Activated CD8-positive, alpha-beta memory T cell treated with anti-CD3 and anti-CD28 coated beads, Interleukin-2, amount 50 U/mL, for 1 hour (primary cell): ENCODE measurements around the gene TDRD3.

Experiments used
- DNase-seq: peaks from one replicate; pipeline ENCODE4 v3.0.0-alpha.2; 2020; ENCODE audit errors: extremely low read depth

Gene TDRD3

DNA sequence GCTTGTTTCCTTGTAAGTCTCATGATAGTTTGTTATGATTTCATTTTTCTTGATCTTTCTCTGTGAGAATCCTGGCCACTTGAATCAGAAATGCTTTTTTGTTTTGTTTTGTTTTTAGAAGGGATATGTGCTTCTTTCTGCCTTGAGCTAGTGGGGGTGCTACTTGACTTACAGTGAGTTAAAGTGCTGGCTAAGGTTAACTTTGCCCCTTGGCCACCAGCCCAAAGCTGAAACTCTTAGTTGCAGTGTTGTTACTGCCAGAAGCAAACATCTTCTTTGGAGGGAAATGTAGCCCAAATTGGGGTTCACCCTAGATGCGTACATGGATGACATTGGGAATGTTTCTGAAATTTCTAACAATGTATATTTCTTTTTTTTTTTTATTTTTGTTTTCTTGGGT lies 57.4 kb downstream of the TDRD3 start:
- no peak for DNase-seq

DNA sequence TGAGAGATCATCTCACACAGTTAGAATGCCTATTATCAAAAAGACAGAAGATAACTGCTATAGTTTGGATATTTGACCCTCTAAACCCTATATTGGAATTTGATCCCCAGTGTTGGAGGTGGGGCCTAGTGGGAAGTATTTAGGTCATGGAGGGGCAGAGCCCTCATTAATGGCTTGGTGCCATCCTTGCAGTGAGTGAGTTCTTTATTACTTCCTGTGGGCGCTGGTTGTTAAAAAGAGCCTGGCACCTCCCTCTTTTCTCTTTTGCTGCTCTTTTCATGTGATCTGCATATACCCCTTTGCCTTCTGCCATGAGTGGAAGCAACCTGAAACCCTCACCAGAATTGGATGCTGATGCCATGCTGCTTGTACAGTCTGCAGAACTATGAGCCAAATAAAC lies 66.8 kb downstream of the TDRD3 start:
- no peak for DNase-seq

DNA sequence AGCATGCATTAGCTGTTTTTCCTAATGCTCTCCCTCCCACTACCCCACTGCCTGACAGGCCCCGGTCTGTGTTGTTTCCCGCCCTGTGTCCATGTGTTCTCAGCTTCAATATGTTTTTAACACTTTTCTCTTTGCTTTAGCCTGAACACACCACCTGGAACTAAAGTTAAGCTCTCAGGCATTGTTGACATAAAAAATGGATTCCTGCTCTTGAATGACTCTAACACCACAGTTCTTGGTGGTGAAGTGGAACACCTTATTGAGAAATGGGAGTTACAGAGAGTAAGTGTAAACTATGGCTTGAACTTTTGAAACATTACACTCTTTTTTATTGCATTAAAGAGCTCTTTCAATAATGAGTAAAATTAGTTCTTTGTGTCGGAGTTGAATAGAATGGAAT lies 70.1 kb downstream of the TDRD3 start:
- DNase-seq: no peak

DNA sequence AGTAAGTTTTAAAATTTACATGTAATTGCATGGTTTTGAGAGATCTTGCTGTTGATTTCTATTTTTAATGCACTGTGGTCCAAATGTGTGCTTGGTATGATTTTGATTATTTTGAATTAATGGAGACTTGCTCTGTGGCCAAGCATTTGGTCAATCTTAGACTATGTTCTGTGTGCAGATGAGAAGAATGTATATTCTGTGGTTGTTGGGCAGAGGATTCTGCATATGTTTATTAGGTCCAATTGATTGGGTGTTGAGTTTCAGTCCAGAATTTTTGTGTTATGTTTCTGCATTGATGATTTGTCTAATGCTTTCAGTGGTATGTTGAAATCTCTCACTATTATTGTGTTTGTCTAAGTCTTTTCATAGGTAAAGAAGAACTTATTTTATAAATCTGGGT lies 82.3 kb downstream of the TDRD3 start:
- no peak for DNase-seq

DNA sequence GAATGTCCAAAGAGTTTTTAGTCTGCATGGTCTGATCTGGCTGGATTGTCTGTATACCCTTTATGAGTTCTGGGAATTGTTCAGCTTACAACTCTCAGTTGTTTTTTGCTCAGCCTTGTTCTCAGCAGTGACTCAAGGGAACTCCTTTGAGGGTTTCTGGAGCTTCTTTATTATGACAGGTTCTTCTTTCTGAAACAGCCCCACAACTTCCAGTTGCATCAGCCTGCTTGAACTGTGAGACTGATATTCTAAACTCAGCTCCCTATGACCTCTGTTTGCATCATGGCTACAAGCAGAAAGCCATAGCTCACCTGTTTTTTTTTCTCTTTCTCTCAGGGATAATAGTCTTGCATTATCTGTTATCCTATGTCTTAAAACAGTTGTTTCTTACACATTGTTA lies 85.0 kb downstream of the TDRD3 start:
- no peak for DNase-seq

DNA sequence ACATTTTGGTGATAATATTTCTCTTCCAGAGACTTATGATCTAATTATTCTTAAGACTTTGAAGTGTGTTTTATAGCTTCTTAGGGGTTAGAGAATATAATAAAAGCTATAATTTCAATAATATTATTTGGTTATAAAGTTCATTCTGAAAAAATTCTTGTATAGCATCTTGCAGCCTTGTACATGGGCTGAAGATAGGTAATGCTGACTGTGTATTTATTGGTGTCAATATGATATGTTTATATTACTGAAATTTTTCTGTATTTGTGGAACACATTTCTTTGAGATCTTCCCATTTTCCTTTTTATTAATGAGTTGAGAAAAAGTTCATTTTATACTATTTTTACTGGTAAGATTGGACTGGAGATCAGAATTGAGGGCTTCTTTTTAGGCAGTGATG lies 87.8 kb downstream of the TDRD3 start:
- DNase-seq: no peak

DNA sequence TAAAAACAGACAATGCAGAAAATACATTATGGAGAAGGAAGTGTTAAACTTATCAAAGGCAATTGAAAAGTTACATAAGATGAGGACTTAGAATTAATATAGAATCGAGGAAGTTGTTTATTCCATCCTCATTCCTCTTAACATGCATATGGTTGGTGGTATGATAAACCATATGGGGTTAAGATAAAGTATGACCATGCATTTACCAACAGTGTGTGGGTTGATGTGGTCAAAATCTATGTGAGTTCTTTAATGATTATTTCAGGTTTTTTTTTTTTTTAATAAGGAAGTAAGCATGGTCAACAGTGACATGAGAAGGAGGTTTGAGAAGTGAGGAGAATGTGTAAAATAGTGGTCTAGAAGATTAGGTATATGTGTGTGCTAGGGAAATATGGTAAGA lies 94.5 kb downstream of the TDRD3 start:
- DNase-seq: no peak

DNA sequence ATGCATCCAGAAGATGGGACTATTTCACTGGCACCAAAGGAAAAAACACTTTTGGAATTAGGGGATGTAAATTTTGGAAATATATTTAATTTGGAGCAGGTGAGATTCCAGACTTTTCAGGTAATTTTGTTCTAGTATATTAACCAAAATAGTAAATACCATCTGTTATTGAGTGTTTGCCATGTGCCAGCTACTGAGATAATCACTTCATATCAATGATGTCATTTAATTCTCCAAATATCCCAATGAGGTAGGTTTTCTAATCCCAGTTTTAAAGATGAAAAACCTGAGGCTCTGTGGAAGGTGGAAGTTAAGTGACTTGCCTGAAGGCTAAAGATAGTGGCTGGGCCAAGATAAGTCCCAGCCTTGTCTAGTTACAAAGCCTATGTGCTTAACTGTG lies 95.2 kb downstream of the TDRD3 start:
- DNase-seq: no peak

DNA sequence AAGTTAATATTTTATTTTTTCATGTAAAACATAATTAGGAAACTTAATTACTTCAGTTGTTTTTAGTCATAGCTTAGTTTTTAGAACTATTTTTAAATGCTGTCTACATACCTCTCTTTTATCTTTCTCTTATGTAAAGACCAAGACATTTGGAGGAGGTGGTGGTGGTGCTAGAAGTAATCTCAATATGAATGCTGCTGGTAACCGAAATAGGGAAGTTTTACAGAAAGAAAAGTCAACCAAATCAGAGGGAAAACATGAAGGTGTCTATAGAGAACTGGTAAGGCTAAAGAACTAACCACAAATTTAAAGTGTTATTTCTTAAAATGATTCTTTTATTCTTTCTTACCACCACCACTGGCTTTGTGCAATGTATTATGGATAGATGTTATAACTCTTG lies 97.3 kb downstream of the TDRD3 start:
- no peak for DNase-seq

DNA sequence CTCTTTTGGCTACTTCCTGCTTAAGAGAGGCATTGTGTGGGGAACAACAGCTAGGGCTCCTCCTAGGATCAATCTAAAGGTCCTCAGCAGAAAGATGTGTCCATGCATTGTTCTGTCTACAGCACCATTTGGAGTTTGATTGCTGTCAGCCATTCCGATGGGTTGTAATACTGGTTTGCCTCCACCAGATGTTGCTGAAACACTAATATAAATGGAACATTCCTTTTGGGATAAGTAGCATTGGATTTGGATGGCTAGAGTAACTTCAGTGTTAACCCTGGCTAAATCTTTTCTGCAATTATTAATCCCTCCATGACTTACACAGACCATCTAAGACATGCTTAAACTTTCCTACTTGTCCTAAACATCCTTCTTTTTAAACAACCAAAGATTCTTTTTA lies 104.2 kb downstream of the TDRD3 start:
- DNase-seq: no peak

DNA sequence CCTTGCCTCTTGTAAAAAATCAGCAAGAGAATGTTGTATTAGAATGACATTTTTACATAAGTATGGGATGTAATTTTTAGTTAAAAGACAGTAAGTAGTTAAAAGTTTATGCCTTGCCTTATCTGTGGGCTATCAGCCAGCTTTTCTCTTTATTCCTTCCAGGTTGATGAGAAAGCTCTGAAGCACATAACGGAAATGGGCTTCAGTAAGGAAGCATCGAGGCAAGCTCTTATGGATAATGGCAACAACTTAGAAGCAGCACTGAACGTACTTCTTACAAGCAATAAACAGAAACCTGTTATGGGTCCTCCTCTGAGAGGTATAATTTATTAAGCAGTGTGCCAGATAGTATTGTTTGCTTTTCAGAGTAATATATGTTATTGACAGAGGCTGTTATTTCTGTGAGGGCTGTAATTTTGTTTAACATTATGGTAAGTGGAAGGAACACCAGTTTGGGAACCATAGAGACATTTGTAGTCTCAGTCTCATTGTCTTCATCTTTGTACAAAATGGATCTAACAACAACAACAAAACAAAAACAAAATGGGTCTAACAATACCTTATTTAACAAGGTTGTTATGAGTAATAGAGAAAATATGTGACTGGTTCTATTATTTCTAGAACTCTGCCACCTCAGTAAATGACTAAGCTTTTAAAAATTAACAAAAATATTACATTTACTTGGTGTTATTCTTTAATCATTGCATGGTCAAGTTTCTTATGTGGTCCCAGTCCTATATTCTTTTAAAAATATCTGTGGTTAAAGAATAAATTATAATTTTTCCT lies 112.8 kb downstream of the TDRD3 start:
- no peak for DNase-seq

DNA sequence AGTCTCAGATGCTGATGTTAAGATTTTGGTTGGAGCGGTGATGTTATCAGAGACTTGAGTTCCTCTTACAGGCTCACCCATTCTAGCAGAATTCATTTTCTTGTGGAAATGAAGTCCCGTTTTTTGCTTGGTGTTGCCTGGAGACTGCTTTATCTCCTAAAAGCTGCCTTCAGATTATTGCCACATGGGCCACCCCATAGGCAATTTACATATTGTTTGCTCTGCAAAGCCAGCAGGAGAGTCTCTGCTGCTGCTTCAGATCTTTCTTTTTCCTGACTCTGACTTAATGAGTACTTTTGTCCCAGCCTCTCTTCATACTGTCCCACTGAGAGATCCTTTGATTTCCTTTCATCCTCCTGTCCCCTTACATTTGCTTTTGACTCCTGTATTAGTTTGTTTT lies 114.6 kb downstream of the TDRD3 start:
- no peak for DNase-seq

DNA sequence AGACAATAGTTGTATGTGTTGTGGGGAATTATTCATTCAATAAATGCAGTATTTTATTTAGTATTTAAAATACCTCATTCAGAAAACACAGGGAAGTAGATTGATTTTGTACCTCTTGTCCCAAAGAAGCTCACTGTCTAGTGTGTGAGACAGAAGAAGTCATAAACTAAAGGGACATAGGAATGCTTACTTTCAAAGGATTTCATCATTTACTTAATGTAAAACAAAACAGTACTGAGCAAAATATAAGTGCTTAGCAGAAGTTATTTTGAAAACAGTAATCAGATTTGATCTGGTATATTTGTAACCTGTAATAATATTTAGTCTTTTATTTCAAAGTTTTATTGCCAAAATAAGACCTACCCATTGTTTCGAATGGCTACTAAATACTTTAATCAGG lies 117.9 kb downstream of the TDRD3 start:
- DNase-seq: no peak

DNA sequence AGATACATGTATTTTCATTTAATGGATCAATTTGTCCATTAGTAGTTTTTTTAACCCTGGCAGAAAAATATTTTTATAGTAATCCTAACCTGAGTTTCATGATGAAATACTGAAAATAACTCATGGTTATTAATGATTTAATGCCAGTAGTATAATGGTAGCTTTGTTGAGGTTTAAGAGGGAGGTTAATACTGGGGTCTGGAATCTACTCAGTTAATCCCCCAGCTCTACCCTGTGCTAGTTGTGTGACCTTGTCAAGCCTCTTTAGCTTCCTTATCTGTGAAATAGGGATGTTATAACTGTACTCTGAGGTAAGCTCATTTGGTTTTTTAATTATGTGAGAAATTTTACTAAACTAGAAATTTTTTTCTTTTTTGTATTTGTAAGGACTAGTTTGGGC lies 122.5 kb downstream of the TDRD3 start:
- no peak for DNase-seq

DNA sequence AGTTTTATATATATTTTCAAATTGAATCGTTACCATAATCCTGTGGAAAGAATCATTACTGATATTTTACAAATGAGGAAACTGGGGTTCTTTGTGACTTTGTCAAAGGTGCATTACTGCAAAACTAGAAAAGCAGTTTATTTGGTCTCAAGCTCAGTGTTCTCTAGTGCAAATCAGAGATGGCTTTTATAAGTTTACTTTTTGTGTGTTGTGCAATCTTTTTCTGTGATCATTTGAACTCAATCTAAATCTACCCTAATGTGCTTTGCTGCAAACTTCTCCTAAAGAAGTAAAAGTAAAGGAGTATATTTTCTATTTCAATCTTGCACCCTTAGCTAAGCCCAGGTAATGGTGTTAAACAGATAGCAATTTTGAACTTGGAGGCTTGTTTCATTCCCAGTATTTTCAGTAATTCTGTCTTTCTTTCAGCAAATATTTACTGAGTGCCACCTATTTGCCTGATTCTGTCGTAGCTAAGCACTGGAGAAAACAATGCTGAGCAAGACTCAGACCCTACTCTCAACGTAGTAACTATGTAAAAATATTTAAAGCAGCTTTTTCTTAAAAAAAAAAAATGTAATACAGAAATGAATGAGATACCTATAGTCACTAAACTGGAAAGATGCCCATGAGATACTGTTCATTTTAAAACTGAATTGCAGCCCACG lies 124.0 kb downstream of the TDRD3 start:
- no peak for DNase-seq

DNA sequence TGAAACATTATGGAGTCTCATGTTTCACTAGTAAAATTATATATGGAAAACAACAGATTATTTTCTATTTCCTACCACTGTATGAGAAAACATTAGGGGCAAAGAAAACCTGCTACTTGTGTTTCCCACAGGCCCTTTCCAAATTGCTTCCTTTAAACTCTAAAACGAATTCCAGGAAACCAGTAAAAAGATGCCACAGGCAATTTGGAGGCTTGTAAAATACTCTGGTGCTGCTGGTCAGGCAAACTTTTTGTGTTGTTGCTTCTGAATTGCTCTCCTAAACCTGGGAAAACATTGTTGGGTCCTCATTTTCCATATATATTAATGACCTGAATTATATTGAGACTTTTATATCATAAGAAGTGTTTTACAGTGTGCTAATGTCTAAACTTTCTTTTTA lies 141.5 kb downstream of the TDRD3 start:
- DNase-seq: no peak

DNA sequence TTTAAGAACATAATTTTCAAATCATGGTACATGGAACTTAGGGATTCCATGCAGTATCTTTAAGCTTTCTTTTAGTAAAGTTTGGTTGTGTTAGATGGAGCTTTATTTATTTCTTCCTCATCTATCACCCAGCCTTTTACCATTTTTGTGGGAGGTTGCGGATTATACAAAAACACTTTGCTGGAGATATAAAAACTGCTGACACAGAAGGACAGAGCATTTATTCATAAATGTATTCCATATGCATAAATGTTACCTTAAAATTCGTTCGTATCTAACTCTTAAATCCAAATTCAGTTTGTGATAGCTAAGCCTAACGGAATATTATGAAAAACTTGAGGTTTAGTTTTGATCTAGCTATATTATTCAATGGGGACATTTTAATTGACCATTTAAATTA lies 143.3 kb downstream of the TDRD3 start:
- no peak for DNase-seq

DNA sequence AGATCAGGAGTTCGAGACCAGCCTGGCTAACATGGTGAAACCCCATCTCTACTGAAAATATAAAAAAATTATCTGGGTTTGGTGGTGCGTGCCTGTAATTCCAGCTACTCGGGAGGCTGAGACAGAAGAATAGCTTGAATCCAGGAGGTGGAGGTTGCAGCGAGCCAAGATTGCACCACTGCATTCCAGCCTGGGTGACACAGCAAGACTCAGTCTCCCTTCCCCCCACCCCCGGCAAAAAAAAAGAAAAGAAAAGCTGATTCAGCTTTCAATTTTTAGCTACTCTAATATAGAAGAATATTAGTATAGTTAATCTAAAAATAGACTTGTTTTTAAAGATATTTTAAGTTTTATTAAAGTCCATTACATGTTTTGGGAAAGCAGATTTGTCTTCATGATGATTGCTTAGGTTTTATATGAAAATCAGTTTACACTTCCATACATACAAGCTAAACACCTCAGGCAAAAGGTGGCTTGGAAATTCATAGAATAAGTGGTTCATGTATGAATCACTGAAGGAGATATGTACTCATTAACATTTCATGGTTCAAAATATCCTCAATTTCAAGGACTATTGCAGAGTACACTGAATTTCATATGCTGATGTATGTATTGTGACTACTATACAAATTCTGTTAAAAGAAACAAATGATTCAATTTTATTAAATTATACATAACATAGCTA lies 165.2 kb downstream of the TDRD3 start:
- no peak for DNase-seq

DNA sequence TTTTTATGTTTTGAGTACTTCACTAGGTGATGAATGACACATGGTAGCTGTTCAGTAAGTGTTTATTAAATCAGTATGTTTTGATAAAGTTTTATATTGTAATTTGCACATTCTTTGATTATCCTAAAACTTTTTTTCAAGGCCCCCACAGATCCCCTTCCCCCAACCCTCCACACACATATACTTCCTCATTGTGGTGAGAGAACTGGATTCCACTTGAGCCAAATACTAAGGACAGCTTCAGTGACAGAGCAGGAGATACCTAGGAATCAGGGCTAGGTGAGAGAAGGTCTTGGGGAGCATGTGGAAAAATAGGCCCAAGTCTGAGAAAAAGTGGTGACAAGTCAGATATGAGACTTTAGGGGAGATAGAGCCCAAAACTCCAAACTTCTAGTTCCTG lies 174.6 kb downstream of the TDRD3 start:
- no peak for DNase-seq

DNA sequence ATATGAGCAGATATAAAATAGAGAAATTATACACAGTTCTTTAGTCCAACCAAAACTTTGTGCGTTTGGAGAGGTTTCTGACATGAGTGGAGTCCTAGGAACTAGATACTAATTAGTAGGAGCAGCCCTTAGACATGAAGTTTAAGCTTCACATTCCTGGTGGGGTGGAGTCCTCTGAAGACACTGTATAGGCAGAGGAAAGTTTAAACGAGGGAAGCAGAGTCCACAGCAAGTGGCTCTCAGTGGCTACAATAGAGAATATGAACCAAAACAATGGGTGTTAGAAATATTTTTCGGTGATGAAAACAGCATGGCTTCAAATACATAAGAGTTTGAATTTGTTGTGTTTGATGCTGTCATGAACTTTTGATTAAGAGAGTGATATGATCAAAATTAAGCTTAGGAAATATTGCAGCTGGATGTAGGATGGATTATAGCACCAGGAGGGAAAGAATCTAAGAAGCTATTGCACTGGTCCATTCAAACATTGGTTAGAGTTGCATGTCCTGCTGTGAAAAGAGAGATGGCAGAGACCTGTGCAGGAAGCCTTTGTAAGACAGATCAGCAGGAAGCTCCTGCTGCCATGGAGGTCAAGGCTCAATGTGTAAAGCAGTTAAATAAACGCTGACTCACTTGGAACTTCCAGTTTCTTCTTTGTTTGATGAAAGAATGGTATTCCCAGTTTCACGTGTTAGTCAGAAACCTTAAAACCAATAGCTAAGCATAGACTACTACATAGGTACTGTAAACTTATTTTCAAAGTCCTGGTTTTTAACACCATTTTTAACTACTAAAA lies 175.2 kb downstream of the TDRD3 start:
- DNase-seq: no peak

DNA sequence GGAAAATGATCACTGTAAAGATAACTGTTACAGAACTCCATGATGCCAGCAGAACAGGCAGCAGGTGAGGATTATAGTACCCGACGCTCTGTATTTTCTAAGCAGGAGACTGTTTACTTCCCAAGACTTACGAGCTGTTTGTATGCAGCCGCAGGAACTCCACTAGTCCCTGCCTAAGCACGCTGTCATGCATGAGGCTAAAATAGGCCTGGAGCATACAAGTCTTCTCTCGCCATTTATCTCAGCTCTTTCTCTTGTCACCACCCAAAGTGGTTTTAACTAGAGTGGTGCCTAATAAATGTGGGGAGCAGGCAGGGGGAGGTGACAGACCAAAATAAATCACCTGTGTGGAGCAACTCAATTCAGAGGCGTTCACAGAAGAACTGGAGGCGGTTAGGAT lies 175.8 kb downstream of the TDRD3 start:
- DNase-seq: no peak

DNA sequence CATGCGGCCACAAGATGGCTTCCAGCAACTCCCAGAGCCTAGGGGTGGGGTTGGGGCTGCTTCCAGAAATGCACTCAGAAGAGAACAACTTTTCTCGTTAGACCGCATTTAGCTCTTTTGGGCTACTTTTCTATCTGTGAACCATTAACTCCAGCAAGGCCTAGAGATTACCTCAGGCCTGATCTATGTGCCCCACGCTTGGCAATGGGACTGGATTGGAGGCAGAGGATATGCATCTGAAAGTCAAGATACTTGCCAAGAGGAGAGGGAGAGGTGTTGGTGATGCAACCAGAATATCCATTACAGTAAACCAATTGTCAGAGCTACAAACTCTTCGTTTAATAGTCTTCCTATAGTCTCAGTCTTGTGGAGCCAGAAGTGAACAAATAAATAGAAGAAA lies 177.7 kb downstream of the TDRD3 start:
- no peak for DNase-seq
